IgD-negative memory B cell (primary cell): ENCODE data around the gene SUCLG1. TPM values are rescaled to one million over a fixed set of nuclear protein-coding genes. Genes with fewer than 3 reads are reported as not detected.
A peak's percentile ranks its signal among the peaks of the same experiment; 100 is the strongest.
"Not testable (repeated sequence)": the region's sequence is repeated elsewhere in the genome, so short reads cannot be mapped to it uniquely, and the experiment has no call there.

Experiments
- H3K27ac Mint-ChIP-seq, 3 donors: one replicate each; pipeline ENCODE4 v1.8.0; 2020 to 2022; ENCODE audit warnings: mild to moderate bottlenecking in 3 of 3, mixed read lengths in 3 of 3, moderate library complexity in 1 of 3
- H3K27me3 Mint-ChIP-seq: one replicate; pipeline ENCODE4 v1.8.0; 2021; ENCODE audit warnings: mixed read lengths
- H3K36me3 Mint-ChIP-seq: one replicate; pipeline ENCODE4 v1.8.0; 2020; ENCODE audit warnings: mild to moderate bottlenecking, mixed read lengths
- H3K4me1 Mint-ChIP-seq, 3 donors: one replicate each; pipeline ENCODE4 v1.8.0; 2020 to 2022; ENCODE audit warnings: mixed read lengths in 3 of 3, mild to moderate bottlenecking in 1 of 3
- H3K4me3 Mint-ChIP-seq, 4 donors: one replicate each; pipeline ENCODE4 v1.8.0; 2020 to 2022; ENCODE audit warnings: mild to moderate bottlenecking in 4 of 4, mixed read lengths in 4 of 4, moderate library complexity in 3 of 4
- H3K9me3 Mint-ChIP-seq, 3 donors: one replicate each; pipeline ENCODE4 v1.8.0; 2020 to 2021; ENCODE audit warnings: mixed read lengths in 3 of 3, mild to moderate bottlenecking in 1 of 3
- polyA plus RNA-seq: library from polyadenylated mRNA; unstranded; fragments of 300-500 nt; fragmentation: Illumina TruSeq; gene quantifications from one replicate; pipeline ENCODE4 v1.2.3, GENCODE V29; 2021

SUCLG1 gene
- polyA plus RNA-seq, 1 donor from 2014 or later: 69.7 TPM

DNA sequence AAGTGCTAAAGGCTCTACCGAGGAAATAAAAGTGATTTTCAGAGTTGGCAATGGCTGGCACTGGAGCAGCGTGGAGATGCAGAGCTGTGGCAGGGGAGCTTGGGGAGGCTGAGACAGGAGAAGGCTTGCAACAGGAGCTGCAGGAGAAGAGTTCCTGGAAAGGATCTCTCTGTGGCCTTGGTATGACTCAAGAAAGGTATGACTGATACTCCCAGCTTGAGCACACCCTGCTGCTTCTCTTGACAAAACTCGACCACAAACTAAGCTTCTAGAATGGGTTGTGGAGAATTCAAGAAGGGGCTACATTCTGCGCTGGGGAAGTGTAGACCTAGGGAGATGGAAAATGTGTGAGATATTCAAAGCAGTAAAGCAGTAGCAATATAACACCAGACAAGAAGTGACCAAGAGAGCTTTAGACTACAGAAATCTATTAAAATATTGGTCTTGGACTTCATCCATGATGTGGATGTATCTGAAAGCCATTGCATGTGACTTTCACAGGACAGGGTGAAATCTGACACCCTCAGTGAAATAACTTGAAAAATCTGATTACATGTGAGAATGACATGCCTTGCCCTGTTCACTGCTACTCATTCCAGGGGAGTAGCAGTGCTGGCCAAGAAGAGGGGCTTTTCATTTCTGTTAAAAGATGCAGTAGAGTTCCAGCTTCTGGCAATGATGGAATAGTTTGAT, 41.5 kb downstream of the SUCLG1 start:
- Mint-ChIP-seq H3K9me3 (no peaks in the 10 kb centered on the region), H3K4me3 (no peak overlapping the region), H3K36me3 (peaks cover 2% of the 10 kb centered on the region), H3K27ac (peak overlapping the region in 1 of 3 donors; percentile 25), H3K27me3 (peaks cover 3% of the 10 kb centered on the region), H3K4me1 (no peaks in the 10 kb centered on the region)

GRCh38 chr2:84409531-84409930, 49.5 kb downstream of the SUCLG1 start:
- H3K27me3 Mint-ChIP-seq: peaks cover 2% of the 10 kb centered on the region
- H3K36me3 Mint-ChIP-seq: peaks cover 2% of the 10 kb centered on the region

GRCh38 chr2:84402111-84402510, 57.0 kb downstream of the SUCLG1 start:
- H3K4me1 Mint-ChIP-seq: not testable (repeated sequence)

More at GRCh38 chr2:84409531-84409930, 49.5 kb downstream of the SUCLG1 start:
- H3K4me3 Mint-ChIP-seq: no peak overlapping the region
- no peaks in the 10 kb centered on the region for H3K4me1 Mint-ChIP-seq
- H3K9me3 Mint-ChIP-seq: no peaks in the 10 kb centered on the region
- H3K27ac Mint-ChIP-seq: no peak overlapping the region

GRCh38 chr2:84399839-84400238, 59.2 kb downstream of the SUCLG1 start:
- not testable (repeated sequence) for H3K36me3 Mint-ChIP-seq, H3K27me3 Mint-ChIP-seq, H3K27ac Mint-ChIP-seq, H3K9me3 Mint-ChIP-seq, H3K4me1 Mint-ChIP-seq, H3K4me3 Mint-ChIP-seq

More at GRCh38 chr2:84402111-84402510, 57.0 kb downstream of the SUCLG1 start:
- not testable (repeated sequence) for H3K27ac Mint-ChIP-seq, H3K36me3 Mint-ChIP-seq, H3K4me3 Mint-ChIP-seq, H3K27me3 Mint-ChIP-seq, H3K9me3 Mint-ChIP-seq

DNA sequence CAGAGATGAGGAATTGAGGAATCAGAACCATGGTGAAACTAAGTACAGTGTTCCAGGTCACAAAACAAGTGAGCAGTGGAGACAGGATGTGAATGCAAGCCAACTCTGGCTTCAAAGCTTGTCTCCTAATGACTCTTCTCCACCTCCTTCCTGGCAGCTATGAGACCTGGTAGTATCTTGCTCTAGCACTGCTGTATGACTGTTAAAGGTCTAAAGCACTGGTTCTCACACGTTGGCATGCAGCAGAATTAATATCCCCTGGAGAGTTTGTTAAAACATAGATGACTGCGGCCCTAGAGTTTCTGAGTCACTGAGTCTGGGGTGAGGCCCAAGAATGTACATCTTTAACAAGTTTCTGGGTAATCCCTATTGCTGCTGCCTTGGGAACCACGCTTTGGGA, 63.3 kb downstream of the SUCLG1 start:
- Mint-ChIP-seq H3K36me3 (no peaks in the 10 kb centered on the region), H3K4me3 (no peak overlapping the region), H3K27ac (no peak overlapping the region), H3K4me1 (no peaks in the 10 kb centered on the region), H3K27me3 (peaks cover 6% of the 10 kb centered on the region), H3K9me3 (peaks cover 3 to 5% (median 3%) of the 10 kb centered on the region in 3 donors)

DNA sequence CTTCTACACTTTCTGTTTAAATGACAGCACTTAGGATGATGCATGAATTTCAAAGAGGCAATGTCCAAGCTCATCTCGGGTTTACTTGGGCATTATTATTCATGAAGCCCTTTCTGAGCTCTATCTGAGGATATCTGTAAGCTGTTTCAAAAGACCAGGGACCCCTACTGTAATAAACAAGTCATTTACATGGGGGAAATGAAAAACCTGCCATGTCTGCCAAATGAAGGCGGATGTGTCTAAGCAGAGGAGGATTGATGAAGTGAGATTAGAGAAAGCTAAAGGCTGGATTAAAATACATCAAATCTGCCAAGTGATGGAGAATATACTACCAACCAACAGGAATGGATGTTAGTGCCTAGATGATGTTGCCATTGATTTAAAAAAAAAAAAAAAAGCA, 64.5 kb downstream of the SUCLG1 start:
- Mint-ChIP-seq H3K27ac (no peak overlapping the region), H3K9me3 (peaks cover 3 to 5% (median 4%) of the 10 kb centered on the region in 3 donors), H3K27me3 (peaks cover 6% of the 10 kb centered on the region), H3K4me3 (no peak overlapping the region), H3K36me3 (no peaks in the 10 kb centered on the region), H3K4me1 (no peaks in the 10 kb centered on the region)

DNA sequence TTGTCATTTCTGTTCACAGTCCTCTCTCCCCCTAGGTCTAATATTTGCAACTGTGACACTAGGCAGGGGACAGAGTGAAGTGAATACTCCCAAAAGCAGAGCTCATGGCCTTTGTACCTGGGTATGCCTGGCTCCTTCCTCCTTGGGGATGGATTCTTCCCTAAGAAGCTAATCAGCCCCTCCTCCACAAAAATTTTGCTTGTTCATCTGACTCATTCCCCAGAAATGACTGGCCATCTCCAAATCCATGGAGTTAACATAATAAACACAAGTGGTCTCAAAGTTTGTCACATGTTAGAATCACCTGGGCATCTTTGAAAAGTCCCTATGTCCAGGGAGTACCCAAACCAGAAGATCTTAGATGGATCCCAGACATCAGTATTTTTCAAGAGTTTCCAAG, 65.3 kb downstream of the SUCLG1 start:
- Mint-ChIP-seq H3K4me3 (no peak overlapping the region), H3K4me1 (no peaks in the 10 kb centered on the region), H3K27ac (peak overlapping the region in 1 of 3 donors; percentile 64), H3K9me3 (peaks cover 3 to 5% (median 4%) of the 10 kb centered on the region in 3 donors), H3K27me3 (peaks cover 6% of the 10 kb centered on the region), H3K36me3 (no peaks in the 10 kb centered on the region)

GRCh38 chr2:84389794-84390193, 69.3 kb downstream of the SUCLG1 start:
- Mint-ChIP-seq H3K4me1 (no peaks in the 10 kb centered on the region), H3K36me3 (no peaks in the 10 kb centered on the region), H3K27ac (no peak overlapping the region), H3K4me3 (no peak overlapping the region), H3K27me3 (peaks cover 9% of the 10 kb centered on the region), H3K9me3 (peaks cover 3 to 5% (median 4%) of the 10 kb centered on the region in 3 donors)

- Mint-ChIP-seq H3K4me3 (no peak overlapping the region), H3K27me3 (peaks cover 13% of the 10 kb centered on the region), H3K9me3 (peaks cover 4 to 5% (median 4%) of the 10 kb centered on the region in 3 donors), H3K27ac (no peak overlapping the region), H3K36me3 (no peaks in the 10 kb centered on the region), H3K4me1 (no peaks in the 10 kb centered on the region)
Measured at GRCh38 chr2:84388921-84389490, 70.1 kb downstream of the SUCLG1 start.

DNA sequence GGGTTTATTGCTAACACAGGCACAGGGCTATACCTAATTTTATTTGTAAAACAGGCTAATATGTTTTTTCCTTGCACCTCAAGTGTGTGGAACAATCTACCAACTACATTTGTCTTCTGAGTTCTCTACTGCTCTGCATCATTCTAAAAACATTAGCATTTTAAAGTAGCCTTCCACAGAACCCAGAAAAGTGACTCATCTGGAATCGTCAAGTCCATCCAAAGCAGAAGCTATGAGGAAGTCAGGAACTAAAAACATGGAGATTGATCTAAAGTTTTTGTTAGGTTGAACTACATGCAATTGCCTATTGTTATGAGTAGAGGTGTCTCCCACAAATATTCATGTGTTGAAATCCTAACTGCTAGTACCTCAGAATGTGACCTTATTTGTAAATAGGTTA, 70.9 kb downstream of the SUCLG1 start:
- peaks cover 4 to 5% (median 4%) of the 10 kb centered on the region in 3 donors for H3K9me3 Mint-ChIP-seq
- H3K4me3 Mint-ChIP-seq: no peak overlapping the region
- no peaks in the 10 kb centered on the region for H3K36me3 Mint-ChIP-seq
- H3K27ac Mint-ChIP-seq: no peak overlapping the region
- peaks cover 18% of the 10 kb centered on the region for H3K27me3 Mint-ChIP-seq
- no peaks in the 10 kb centered on the region for H3K4me1 Mint-ChIP-seq

- H3K36me3 Mint-ChIP-seq: no peaks in the 10 kb centered on the region
- no peak overlapping the region for H3K4me3 Mint-ChIP-seq
- no peak overlapping the region for H3K27ac Mint-ChIP-seq
- peaks cover 15% of the 10 kb centered on the region for H3K27me3 Mint-ChIP-seq
- H3K4me1 Mint-ChIP-seq: no peaks in the 10 kb centered on the region
- H3K9me3 Mint-ChIP-seq: peaks cover 0 to 4% (median 1%) of the 10 kb centered on the region in 3 donors
Measured at GRCh38 chr2:84386336-84387040, 72.6 kb downstream of the SUCLG1 start.

GRCh38 chr2:84383271-84383670, 75.8 kb downstream of the SUCLG1 start:
- Mint-ChIP-seq H3K4me3 (no peak overlapping the region), H3K27me3 (peaks cover 15% of the 10 kb centered on the region), H3K9me3 (peaks cover 0 to 1% (median 0%) of the 10 kb centered on the region in 3 donors), H3K4me1 (no peaks in the 10 kb centered on the region), H3K27ac (no peak overlapping the region), H3K36me3 (no peaks in the 10 kb centered on the region)

- H3K4me1 Mint-ChIP-seq: no peaks in the 10 kb centered on the region
Measured at GRCh38 chr2:84380875-84381274, 78.2 kb downstream of the SUCLG1 start.

DNA sequence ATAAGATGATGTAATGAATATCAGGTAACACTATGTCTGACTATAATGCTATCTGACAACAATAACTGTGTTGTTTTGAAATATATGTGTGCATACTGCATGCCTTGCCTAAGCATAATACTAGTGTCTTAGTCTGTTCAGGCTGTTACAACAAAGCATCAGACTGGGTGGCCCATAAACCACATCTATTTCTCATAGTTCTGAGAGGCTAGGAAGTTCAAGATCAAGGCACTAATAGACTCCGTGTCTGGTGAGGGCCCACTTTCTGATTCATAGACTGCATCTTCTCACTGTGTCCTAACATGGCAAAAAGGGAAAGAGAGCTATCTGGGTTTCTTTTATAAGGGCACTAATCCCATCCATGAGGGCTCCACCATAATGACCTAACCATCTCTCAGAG, 80.1 kb downstream of the SUCLG1 start:
- Mint-ChIP-seq H3K9me3 (no peaks in the 10 kb centered on the region), H3K27me3 (peaks cover 7% of the 10 kb centered on the region), H3K4me3 (no peak overlapping the region), H3K36me3 (no peaks in the 10 kb centered on the region), H3K4me1 (no peaks in the 10 kb centered on the region), H3K27ac (no peak overlapping the region)

More at GRCh38 chr2:84380875-84381274, 78.2 kb downstream of the SUCLG1 start:
- peaks cover 0 to 1% (median 0%) of the 10 kb centered on the region in 3 donors for H3K9me3 Mint-ChIP-seq
- H3K27ac Mint-ChIP-seq: no peak overlapping the region
- H3K4me3 Mint-ChIP-seq: no peak overlapping the region
- H3K27me3 Mint-ChIP-seq: peaks cover 15% of the 10 kb centered on the region
- H3K36me3 Mint-ChIP-seq: no peaks in the 10 kb centered on the region

DNA sequence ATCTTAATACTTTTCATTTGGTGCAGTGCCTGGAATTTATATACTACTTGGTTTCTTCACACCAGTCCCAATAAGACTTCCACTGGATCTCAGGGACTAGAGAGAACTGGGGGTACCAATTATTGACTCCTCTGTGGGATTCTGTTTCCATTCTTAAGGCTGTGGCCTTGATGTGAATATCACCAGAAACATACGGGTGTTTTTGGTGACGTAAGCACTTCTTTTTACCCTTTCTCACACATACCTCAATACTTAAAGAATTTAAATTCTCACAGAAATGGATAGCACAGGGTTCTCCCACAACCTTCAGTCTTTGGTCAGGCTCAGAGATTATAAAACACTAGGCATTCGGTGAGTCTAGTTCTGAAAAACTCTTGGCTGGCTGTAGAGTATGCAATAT, 84.1 kb downstream of the SUCLG1 start:
- Mint-ChIP-seq H3K9me3 (peaks cover 0 to 1% (median 0%) of the 10 kb centered on the region in 3 donors), H3K4me3 (no peak overlapping the region), H3K27me3 (peaks cover 8% of the 10 kb centered on the region), H3K4me1 (no peaks in the 10 kb centered on the region), H3K27ac (no peak overlapping the region), H3K36me3 (no peaks in the 10 kb centered on the region)
